ENCODE measurements around the gene MEGF9.

Gene MEGF9

DNA sequence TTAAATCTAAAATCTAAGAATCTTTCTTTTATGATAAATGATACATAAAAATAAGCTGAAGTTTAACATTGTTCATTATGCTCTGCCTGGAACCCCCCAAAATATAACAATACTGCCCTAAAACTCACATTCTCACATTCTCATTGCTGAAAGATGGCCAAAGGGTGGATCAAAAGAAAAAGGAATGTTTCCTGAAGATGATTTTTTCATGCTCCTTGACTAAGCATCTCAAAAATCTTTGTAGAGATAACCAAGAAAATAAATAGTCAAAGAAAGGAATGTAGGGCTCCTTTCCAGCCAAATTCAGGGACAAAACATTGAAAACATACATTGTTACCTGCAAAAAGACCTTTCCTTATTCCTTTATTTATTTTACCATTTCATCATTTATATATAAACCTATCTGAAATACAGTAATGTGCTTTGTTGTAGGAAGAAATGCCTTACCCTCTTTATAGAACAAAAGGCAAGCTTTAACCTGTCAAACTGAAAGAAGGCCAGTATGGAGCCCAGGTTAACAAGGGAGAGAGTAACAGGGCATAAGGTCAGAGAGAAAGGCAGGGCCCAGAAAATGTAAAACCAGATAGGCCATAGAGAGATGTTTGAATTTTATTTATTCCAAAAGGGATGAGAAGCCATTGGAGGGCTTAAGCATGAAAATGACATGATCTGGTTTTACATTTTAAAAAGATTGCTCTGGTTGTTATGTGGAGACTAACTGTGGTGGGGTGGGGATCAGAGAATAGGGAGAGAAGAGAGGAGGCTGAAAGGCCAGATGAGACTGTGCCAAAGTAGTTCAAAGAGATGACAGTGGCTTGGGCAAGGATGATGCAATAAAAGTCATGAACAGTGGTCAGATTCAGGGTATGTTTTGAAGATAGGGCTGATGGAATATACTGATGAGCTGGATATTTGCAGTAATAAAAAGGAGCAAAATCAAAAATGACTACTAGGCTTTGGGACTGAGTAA lies 97.0 kb downstream of the MEGF9 start:
- DNase-seq, result no peak

DNA sequence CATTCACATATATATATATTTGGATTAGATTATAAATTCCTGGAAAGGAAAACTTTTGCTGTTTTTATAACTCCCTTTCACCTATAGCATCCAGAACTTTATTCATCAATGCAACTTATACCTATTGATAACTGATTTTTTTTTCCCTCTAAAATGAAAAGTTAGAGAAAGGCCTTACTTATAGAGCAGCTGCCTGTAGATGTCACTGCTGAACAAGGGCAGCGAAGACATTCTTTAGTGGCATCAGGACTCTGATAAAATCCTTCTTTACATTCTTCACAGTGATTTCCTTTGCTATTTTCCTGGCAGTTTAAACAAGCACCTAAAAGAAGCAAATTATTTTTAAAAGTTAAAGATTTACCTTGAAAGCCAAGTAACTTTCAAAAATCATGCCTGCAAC lies 102.1 kb downstream of the MEGF9 start:
- no peak for DNase-seq

DNA sequence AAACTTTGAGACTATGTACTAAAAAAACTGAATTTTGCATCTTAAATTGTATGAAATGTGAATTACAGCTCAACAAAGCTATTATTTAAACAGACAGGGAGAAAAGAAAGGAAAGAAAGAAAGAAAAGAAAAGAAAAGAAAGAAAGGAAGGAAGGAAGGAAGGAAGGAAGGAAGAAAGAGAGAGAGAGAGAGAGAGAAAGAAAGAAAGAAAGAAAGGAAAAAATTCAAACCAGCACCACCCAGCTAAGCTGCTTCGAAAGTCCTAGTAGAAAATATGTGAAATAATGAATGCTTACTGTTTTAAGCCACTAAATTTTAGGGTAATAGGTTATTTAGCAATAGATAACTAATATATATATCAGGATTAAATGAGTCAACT lies 102.6 kb downstream of the MEGF9 start:
- DNase-seq, result no peak

DNA sequence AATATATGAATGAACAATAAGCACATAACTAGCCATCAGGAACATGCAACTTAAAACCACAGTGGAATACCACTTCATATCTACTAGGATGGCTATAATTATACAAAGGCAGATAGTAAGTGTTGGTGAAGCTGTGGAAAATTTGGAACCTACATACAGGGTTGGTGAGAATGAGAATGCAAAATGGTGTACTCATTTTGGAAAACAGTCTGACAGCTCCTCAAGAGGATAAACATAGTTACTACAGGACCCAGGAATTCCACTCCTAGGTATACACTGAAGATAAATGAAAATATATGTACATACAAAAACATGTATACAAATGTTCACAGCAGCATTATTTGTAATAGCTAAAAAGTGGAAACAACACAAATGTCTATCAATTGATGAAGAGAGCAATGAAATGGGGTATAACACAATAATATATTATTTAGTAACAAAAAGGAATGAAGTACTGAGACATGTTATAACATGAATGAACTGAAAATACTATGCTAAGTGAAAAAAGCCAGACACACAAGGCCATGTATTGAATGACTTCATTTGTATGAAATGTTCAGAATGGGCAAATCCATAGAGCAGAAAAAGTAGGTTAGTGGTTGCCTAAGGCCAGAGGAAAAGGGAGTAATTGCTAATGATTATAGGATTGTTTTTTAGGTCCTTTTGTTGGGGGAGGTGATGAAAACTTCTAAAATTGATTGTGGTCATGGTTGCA lies 103.1 kb downstream of the MEGF9 start:
- no peak for DNase-seq

DNA sequence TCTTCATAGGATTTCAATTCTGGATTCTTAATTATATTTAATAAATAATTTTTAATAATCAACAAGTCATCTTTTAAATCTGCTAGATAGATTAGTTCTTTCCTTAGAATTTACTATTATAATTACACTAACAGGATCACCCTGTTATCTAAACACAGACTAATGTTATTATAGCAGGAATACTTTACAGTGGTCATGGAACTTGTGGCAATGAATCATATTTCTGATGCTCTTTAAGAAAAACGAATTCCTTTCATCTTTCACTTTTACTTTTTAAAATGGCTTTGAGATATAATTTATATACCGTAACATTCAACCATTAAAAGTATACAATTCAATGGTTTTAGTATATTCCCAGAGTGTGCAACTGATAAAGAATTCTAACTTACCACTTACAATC lies 104.6 kb downstream of the MEGF9 start:
- DNase-seq, result no peak

DNA sequence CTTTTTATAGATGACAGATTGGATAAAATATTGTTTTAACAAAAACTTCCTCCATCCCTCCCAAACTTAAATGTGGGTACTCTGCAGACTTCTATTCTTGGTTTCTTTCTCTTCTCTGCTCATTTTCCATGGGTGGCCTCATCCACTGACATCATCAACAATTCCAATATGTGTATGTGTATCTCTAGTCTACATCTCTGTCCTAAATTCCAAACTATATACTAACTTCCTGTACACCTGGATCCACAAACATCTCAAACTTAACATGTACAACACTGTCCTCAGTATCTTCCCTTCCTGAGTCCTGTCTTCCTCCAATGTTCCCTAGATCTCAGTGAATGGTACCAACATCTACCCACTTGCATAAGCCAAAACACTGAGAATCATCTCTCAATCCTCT lies 105.8 kb downstream of the MEGF9 start:
- DNase-seq, result no peak

DNA sequence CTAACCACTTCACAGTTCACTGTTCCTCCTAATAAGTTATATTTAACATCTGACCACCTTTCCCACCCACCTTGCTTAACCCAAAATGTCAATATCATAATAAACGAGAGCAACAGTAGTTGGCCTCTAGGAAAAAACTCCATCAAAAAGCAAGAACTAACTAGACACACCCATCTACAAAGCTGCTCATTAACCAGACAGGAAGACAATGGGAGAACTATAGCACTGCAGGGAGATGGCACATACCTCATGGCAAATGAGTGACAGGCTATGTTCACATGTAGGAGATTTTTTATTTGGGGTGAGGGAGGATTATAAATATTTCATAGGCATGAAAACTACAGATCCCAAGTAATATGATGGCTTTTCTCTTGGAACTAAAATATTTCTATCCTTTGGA lies 110.7 kb downstream of the MEGF9 start:
- DNase-seq, result no peak

DNA sequence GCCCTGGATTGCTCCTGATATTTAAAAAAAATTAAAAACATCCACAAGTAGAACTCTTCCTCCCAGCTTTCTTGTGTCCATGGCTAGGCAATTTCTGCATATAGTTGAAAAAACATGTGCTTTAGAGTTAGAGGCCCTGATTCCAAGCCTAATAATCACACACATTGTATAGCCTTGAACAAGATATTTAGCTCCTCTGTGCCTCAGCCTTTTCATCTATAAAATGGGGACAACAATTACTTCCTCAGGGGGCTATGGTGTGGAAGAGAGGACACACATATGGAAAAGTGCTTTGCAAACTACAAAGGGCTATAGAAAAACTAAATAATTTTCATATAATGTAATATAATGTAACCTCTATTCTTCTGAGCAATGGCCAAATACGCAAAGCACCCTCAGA lies 111.3 kb downstream of the MEGF9 start:
- no peak for DNase-seq

DNA sequence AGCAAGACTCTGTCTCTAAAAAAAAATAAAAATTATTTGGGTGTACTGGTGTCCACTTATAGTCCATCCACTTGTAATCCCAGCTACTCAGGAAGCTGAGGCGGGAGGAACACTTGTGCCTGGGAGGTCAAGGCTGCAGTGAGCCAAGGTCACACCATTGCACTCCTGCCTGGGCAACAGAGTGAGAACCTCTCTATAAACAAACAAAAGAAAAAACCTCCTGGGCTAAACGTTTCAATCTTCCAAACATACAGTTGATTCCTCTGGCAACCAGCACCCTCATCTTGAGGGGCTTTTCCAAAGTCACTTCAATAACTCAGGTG lies 120.4 kb downstream of the MEGF9 start:
- DNase-seq, result no peak

DNA sequence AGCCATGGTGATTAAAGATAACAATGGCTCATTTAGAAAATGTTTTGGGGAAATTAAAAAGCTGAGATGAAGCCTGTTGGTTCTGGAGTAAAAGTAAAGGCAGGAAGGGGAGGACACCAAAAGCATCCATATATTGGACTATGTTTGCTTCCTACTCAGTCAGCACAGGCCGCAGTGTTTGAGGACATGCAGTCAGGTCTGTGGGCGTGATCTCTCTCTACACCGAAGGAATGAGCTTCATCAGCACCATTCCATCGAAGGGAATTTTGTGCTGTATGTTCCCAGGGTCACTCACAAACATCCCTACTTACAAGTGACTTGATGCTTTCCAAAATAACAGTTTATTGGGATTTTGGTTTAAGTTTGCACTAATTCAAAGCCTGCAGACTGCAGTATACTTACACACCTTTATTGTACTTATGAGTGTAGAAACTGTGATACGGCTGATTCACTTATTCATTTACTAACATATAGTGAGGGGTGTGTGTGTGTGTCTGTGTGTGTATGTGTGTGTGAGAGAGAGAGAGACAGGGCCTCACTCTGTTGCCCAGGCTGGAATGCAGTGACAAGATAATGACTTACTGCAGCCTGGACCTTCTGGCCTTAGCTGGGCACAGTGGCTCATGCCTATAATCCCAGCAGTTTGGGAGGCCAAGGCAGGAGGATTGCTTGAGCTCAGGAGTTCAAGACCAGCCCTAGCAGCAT lies 120.9 kb downstream of the MEGF9 start:
- DNase-seq, result no peak

DNA sequence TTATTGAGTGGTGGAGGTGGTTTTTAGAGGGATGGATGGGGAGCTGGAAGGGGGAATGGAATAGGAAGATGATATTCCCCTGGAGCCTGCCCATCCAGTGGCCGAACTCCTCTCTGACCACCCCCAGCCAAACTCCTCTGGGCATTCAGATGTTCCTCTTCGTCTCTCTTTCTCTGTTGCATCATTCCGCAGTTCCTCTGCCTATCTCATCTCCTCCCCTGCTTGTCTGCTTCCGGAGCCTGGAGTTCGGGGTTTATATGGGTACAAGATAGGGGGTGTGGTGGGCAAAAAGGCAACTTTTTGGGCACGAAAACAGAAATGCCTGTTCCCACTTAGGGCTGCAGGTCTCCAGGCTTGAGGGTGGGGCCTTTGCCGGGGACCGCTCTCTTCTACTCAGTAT lies 122.1 kb downstream of the MEGF9 start:
- DNase-seq, result no peak

DNA sequence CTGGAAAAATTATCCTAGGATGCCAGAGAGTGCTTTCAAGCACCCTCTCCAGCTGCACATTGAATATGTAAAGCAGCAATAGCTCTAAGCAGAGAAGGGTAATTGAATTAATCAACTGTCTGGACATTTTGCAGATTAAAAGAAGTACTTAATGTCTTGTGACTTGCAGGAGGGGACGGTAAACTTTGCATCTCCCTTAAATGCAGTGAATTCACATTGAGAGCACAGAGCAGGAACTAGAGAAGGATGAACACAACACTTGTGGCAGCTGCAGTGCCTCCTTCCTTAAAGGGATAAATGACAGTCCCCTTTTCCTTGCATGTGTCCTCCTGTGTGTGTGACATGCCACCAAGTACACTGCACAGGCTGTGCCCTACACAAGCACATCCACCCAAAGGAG lies 126.9 kb downstream of the MEGF9 start:
- no peak for DNase-seq

DNA sequence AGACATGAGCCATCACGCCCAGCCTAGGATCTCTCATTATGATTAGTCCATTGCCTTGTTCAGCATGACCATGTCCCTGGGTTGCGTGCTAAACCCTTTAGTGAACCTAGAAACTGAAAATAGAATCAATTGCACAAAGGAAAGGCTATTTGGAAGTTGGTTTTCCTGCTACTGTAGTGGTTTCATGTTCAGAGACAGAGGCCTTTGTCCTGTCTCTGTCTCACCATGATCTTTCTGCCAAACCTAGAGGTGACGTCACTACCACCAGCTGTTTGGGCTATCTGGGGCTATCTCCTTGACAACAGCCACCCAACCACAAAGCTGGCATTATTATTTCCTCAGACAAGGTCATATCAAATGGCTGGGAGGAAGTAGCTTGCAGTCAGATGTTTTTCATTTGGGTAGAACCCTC lies 130.3 kb downstream of the MEGF9 start:
- DNase-seq, result peak; percentile 34

DNA sequence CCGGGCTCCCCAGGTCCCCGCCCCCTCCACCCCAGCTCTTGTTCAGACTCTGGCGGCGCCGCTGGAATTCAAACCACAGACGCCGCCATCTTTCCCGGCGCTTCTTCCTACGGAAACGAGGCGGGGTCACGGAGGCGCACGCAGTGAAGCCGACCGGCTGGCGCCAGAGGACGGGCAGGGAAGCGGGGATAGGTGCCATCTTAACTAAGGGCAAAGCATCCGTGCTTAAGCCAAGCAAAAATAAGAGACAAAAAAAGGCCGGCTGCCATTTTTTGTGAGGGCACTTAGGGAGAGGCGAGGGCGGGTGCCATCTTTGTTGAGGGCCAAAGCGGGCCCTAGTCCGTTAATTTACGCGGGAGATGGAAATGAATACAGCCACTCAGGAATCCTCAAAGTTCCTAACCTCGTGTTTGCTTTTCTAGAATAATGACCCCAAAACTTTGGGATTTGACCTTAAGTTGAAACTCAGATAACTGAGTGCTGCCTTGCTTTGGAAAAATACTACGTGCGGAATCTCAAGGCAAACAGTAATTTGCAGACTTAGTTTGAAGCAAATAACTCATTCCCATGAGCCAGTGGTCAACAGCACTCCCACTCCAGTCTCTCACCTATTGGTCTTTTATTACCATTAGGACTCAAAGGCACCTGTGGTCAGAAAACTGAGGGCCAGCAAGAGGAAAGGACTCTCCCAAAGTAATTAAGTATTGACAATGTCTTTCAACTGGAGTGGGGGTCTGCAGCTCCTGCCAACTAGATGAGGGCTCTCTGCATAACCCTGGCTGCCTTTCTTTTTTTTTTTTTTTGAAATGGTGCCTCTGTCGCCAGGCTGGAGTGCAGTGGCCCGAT lies 134.0 kb downstream of the MEGF9 start, which contains the start of gene CDK5RAP2:
TSS of gene CDK5RAP2 (minus strand) at position 117 of the 846 bp plus-strand sequence. CDS start 189 bp downstream, outside the sequence.
- DNase-seq, result peak; percentile 91

DNA sequence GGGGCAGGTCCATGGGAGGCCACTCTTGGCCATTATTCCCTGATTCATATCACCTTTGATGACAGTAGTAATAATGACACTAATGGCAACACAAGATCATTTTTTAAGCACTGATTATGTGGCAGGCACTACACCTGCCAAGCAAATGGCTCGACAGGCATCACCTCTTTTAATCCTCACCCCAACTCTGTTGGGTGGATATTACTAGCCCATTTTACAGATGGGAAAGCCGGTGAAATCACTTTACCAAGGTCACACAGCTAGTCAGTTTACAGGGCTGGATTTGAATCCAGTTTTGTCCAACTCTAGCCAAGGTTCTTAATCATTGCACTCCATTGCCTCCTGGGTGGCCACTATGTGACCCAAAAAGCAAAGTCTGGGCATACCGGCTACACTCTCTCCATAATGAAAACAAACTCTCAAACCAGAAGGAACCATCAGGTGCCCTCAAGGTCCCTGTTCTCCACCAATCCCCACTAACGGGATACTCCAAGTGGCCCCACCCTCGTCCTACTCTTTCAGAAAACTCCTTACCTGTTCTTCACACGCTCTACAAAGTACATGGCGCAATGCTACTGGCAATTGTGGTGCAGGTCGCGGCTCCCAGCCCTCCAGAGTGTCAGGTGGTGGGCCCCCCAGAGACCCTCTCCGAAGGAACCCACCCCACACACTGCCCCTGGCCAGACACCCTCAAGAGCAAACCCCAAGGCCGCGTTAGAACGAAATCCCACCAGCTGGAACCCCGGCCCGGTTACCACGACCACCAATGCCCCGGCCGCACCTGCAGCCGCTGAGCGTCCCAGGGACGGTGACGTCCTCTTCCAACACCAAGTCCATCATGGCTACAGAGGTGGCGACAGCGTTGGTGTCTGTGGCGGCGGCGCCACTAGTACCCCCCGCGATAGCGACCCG lies 134.9 kb downstream of the MEGF9 start:
- peak; percentile 28 for DNase-seq

DNA sequence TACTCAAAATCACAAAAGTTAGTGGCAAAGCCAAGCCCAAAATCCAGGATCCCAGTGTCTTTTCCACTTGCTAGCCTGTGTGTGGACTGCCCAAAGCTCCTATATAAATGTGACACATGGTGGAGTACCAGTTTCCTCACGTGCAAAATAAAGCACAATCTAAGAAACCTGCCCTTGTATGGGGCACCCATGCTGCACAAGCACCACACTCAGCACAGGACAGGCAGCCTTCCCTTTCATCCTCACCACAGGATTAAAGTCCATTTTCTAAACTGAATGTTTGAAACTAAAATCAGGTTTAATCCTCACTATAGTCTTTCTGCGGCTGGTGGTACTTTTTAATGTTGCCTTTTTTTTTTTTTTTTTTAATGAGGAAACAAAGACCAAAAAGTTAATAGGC lies 139.8 kb downstream of the MEGF9 start:
- DNase-seq, result no peak

DNA sequence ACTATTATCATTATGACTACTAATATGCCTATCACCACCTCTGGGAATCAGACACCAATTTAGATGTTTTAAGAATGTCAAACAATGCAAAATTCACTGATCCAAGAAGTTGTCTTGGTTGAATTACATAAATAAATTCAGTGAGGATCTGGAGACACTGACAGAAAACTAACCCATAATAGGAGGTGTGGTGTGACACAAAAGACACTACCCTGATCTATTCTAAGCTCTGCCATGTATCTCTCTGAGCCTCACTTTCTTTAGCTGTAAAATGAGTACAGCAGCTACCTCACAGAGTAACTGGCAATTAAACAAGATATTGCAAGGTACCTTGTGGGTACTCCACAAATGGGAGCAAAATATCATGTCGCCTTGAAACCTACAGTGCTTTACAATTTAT lies 141.8 kb downstream of the MEGF9 start:
- DNase-seq, result no peak

DNA sequence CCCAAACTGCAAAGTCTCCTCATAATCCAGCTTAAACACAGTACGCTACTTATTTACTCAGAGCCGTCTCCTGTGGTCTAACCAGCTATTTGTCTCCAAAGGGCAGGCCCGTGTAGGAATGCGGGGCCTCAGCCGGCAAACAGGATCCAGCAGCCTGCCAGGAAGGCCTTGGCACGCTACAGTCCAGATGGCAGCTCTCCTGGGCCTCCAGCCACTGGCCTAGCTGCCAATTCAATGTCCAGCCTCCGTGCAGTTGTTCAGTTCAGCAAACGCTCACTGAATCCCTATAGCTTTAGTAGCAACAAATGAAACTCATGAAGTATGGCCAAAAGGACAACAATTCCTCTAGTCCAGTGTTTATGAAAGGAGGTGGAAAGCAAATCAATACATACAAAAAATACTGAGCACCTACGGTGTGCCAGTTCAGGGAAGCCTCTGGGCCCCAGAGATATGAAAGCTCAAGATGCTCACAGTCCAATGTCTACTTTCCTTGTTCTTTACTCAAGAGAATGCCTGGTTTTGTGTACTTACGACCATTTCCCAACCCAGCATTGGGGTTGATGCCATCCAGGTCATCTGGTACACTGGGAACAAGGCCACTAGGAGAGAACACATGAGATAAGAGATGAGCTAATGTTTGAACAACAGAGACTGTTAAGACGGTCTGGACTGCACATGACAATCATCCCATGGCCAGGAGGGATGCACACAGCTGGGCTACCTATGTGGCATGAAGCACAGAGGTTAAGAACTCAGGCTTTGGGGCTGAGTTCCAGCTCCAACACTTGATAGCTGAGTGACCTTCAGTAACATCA lies 142.6 kb downstream of the MEGF9 start:
- DNase-seq, result no peak

DNA sequence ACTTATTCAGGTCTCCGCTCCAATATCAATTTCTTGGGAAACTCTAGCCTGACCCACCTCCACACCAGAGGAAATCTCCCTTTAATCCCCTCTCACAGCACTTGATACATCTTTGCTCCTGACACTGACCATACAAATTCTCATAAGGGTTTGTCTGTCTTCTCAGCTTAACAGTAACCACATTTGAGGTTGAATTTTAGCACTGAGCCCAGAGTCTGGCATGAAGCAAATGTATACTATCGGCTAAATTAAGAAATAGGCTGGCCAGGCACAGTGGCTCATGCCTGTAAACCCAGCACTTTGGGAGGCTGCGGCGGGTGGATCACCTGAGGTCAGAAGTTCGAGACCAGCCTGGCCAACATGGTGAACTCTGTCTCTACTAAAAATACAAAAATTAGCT lies 144.0 kb downstream of the MEGF9 start:
- DNase-seq, result no peak

DNA sequence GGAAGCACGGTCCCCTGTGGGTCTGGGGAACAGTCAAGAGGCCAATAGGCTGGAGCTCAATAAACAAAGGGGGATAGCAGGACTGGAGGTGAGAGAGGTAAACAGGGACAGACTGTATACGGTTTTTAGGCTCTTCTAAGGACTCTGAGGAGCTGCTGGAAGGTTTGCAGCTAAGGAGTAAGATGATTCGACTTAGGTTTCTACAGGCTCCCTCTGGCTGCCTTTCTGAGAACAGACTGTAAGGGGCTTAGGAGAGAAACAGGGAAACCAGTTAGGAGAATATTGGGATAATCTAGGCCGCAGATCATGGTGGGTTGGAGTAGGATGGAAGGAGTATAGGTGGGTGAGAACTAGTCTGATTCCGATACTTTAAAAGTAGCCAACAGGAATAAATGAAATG lies 144.7 kb downstream of the MEGF9 start:
- DNase-seq, result no peak

DNA sequence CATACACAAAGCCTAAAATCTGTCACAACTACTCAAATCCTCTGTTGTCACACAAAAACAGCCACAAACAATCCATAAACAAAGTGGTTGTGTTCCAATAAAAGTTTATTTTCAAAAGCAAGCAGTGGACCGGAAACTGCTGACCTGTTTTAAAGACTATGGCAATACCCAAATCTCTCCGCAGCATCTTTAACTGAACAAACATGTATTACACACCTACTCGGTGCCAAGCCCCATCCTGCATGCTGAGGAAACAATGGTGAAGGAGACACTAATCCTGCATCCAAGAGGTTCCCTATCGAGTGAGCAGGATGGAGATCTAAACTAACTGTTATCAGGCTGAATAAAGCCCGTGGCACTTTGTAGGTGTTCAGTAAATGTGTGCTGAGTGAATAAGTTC lies 145.5 kb downstream of the MEGF9 start:
- DNase-seq, result no peak

All from stimulated activated CD8-positive, alpha-beta memory T cell treated with anti-CD3 and anti-CD28 coated beads, Interleukin-4, amount 100 ng/mL, for 48 hours (primary cell).